A549 (cell line): ENCODE measurements around the gene ANKK1. TPM values are rescaled to one million over a fixed set of nuclear protein-coding genes. Genes with fewer than 3 reads are reported as not detected.

Experiments
- ATAC-seq, 2 experiments: fragments of 200-7000 bp in 1 of 2; fragments of >200 bp in 1 of 2; cut with Nextera tagmentation in 1 of 2; cut with Tn5 transposase in 1 of 2; 3 replicates each; pipeline versions ENCODE4 v1.8.0 to v1.9.1; 2018 to 2020; ENCODE audit warnings: mild to moderate bottlenecking in 1 of 2, moderate library complexity in 1 of 2
- CTCF ChIA-PET: fragments of 300-600 bp; sonication (Branson Sonifier 250); formaldehyde crosslinking; extraction: SDS; loops from one replicate; lab custom pipeline; 2021; ENCODE audit warnings: antibody characterized with exemption, inconsistent platforms; lab: Yijun Ruan, JAX
- POLR2A ChIA-PET: fragments of 350-600 bp; formaldehyde crosslinking; extraction: SDS; loops from one replicate; lab custom pipeline; 2021; ENCODE audit warnings: antibody characterized with exemption, inconsistent platforms; lab: Yijun Ruan, JAX
- DNase-seq, 2 experiments: peaks; one replicate each; pipeline versions ENCODE4 v3.0.0 to v3.0.0-alpha.2; 2011 to 2016; ENCODE audit warnings: low read depth in 1 of 2, low spot score in 1 of 2
- FAIRE-seq: peaks from 2 replicates; lab custom pipeline; 2011; peaks lifted over from hg19 to GRCh38; lab: Jason Lieb, UNC
- H3K27ac ChIP-seq, 2 experiments: fragments of >200 bp; sonication (Bioruptor Twin); formaldehyde crosslinking; 3 replicates each; pipeline ENCODE4 v1.5.1; 2016 to 2017
- H3K4me1 ChIP-seq: fragments of >200 bp; sonication (Bioruptor Twin); formaldehyde crosslinking; 3 replicates; pipeline ENCODE4 v1.6.1; 2016
- H3K4me2 ChIP-seq: fragments of >200 bp; sonication (Bioruptor Twin); formaldehyde crosslinking; 3 replicates; pipeline ENCODE4 v1.6.1; 2016
- H3K4me3 ChIP-seq: fragments of >200 bp; sonication (Bioruptor Twin); formaldehyde crosslinking; 3 replicates; pipeline ENCODE4 v1.5.1; 2016
- H3K9me3 ChIP-seq: fragments of >200 bp; sonication (Bioruptor Twin); formaldehyde crosslinking; 3 replicates; pipeline ENCODE4 v1.6.1; 2016
- BCL3 ChIP-seq: fragments of >200 bp; sonication (Bioruptor Twin); formaldehyde crosslinking; IDR thresholded peaks from 3 replicates; pipeline ENCODE4 v1.6.1; 2016
- CBX2 ChIP-seq: fragments of 200-600 bp; sonication (generic); IDR thresholded peaks from 2 replicates; pipeline ENCODE4 v1.6.1; 2016; ENCODE audit warnings: low read depth, mild to moderate bottlenecking, borderline replicate concordance
- CHD2 ChIP-seq: fragments of 150-350 bp; IDR thresholded peaks from 2 replicates; pipeline ENCODE4 v1.6.1; 2014; ENCODE audit warnings: low read length; ENCODE audit not compliant: partially characterized antibody
- CHD4 ChIP-seq: fragments of 200-600 bp; sonication (generic); IDR thresholded peaks from 2 replicates; pipeline ENCODE4 v1.6.1; 2016; ENCODE audit warnings: antibody characterized with exemption, mild to moderate bottlenecking, borderline replicate concordance
- EHMT2 ChIP-seq: fragments of 200-600 bp; sonication (generic); IDR thresholded peaks from 2 replicates; pipeline ENCODE4 v1.6.1; 2016; ENCODE audit warnings: antibody characterized with exemption, low read depth, mild to moderate bottlenecking, moderate library complexity
- EP300 ChIP-seq, 2 experiments: fragments of >200 bp; sonication (Bioruptor Twin); formaldehyde crosslinking; IDR thresholded peaks; 2 replicates in 1 of 2; 3 replicates in 1 of 2; pipeline ENCODE4 v1.6.1; 2016 to 2017
- FOSB ChIP-seq: fragments of 250-450 bp; sonication (Bioruptor Pico); IDR thresholded peaks from 2 replicates; pipeline ENCODE4 v1.5.0; 2020; ENCODE audit warnings: mild to moderate bottlenecking, moderate library complexity
- FOXS1 ChIP-seq: fragments of 250-450 bp; sonication (Bioruptor Pico); IDR thresholded peaks from 2 replicates; pipeline ENCODE4 v1.5.0; 2020; ENCODE audit warnings: mild to moderate bottlenecking, moderate library complexity
- GATA3 ChIP-seq: IDR thresholded peaks from 2 replicates; pipeline ENCODE4 v1.6.1; 2012; ENCODE audit warnings: borderline replicate concordance
- HDAC2 ChIP-seq: fragments of 200-600 bp; sonication (generic); IDR thresholded peaks from 2 replicates; pipeline ENCODE4 v1.6.1; 2016
- HEYL ChIP-seq: fragments of 250-450 bp; sonication (Bioruptor Pico); IDR thresholded peaks from 2 replicates; pipeline ENCODE4 v1.8.0; 2021; ENCODE audit warnings: mild to moderate bottlenecking, moderate library complexity
- HOXB13 ChIP-seq: fragments of 250-450 bp; sonication (Bioruptor Pico); IDR thresholded peaks from 2 replicates; pipeline ENCODE4 v1.5.0; 2020; ENCODE audit warnings: low read depth, mild to moderate bottlenecking, moderate library complexity
- HOXB5 ChIP-seq: fragments of 250-450 bp; sonication (Bioruptor Pico); IDR thresholded peaks from 2 replicates; pipeline ENCODE4 v1.5.0; 2020; ENCODE audit warnings: mild to moderate bottlenecking, moderate library complexity
- KDM5A ChIP-seq: fragments of 200-600 bp; sonication (generic); IDR thresholded peaks from 2 replicates; pipeline ENCODE4 v1.6.1; 2016; ENCODE audit warnings: antibody characterized with exemption, mild to moderate bottlenecking
- MAZ ChIP-seq: fragments of 150-350 bp; IDR thresholded peaks from 2 replicates; pipeline ENCODE4 v1.6.1; 2014; ENCODE audit warnings: antibody characterized with exemption, low read depth, low read length, borderline replicate concordance
- NPAS2 ChIP-seq: fragments of 250-450 bp; sonication (Bioruptor Pico); IDR thresholded peaks from 2 replicates; pipeline ENCODE4 v1.8.0; 2022; ENCODE audit warnings: mild to moderate bottlenecking, moderate library complexity, borderline replicate concordance
- NR3C1 ChIP-seq: fragments of >200 bp; sonication (Bioruptor Twin); formaldehyde crosslinking; IDR thresholded peaks from 3 replicates; pipeline ENCODE4 v1.6.1; 2017
- PBX3 ChIP-seq: IDR thresholded peaks from 2 replicates; pipeline ENCODE4 v1.6.1; 2012
- POLR2A ChIP-seq: IDR thresholded peaks from 2 replicates; pipeline ENCODE4 v1.6.1; 2012; ENCODE audit warnings: mild to moderate bottlenecking, low read length
- POLR2AphosphoS2 ChIP-seq: conservative IDR thresholded peaks from 2 replicates; pipeline ENCODE4 v1.6.1; 2012; ENCODE audit warnings: low read length, improper control_type of control experiment, inconsistent platforms
- RAD21 ChIP-seq, 2 experiments: fragments of >200 bp in 1 of 2; sonication (Bioruptor Twin) in 1 of 2; formaldehyde crosslinking in 1 of 2; IDR thresholded peaks in 1 of 2; conservative IDR thresholded peaks in 1 of 2; 2 replicates in 1 of 2; 3 replicates in 1 of 2; pipeline ENCODE4 v1.6.1; 2012 to 2018; ENCODE audit warnings: inconsistent platforms in 1 of 2
- RCOR1 ChIP-seq: fragments of 150-350 bp; IDR thresholded peaks from 2 replicates; pipeline ENCODE4 v1.6.1; 2014; ENCODE audit warnings: antibody characterized with exemption, low read length, low read depth
- RNF2 ChIP-seq: fragments of 200-600 bp; sonication (generic); IDR thresholded peaks from 2 replicates; pipeline ENCODE4 v1.6.1; 2016; ENCODE audit warnings: low read depth, mild to moderate bottlenecking, antibody characterized with exemption, moderate library complexity, borderline replicate concordance
- TFCP2L1 ChIP-seq: fragments of 250-450 bp; sonication (Bioruptor Pico); IDR thresholded peaks from 2 replicates; pipeline ENCODE4 v1.5.0; 2021; ENCODE audit warnings: mild to moderate bottlenecking
- ZC3H11A ChIP-seq: fragments of 450-650 bp; IDR thresholded peaks from 2 replicates; pipeline ENCODE4 v1.6.1; 2014; ENCODE audit warnings: antibody characterized with exemption, mild to moderate bottlenecking
- ZFP36 ChIP-seq: fragments of 450-650 bp; IDR thresholded peaks from 2 replicates; pipeline ENCODE4 v1.6.1; 2014; ENCODE audit warnings: borderline replicate concordance; ENCODE audit not compliant: partially characterized antibody
- WGBS: methylation state at CpG from one replicate; pipeline ENCODE4 v1.1.6; 2017; ENCODE audit errors: missing lambda C conversion rate; 5-methylcytosine and 5-hydroxymethylcytosine counted together
- polyA plus RNA-seq, 4 experiments: library from polyadenylated mRNA; depleted of rRNA in 3 of 4; stranded (reverse); fragments of >200 nt; fragmentation: RNase III in 1 of 4; extraction: RNeasy Plus Mini Kit Qiagen cat#74134 plus additional on column Dnase treatment in 1 of 4; gene quantifications; 2 replicates in 3 of 4; 3 replicates in 1 of 4; pipeline ENCODE4 v1.2.3, GENCODE V29; 2011 to 2017
- TF ChIP-seq, protein P1 (sequence below): fragments of 150-350 bp; IDR thresholded peaks from 2 replicates; pipeline ENCODE4 v1.6.1; 2014; ENCODE audit warnings: low read depth, mild to moderate bottlenecking, low read length
- TF ChIP-seq, protein P2 (sequence below): fragments of 250-450 bp; sonication (Bioruptor Pico); IDR thresholded peaks from 2 replicates; pipeline ENCODE4 v1.5.0; 2021; ENCODE audit warnings: mild to moderate bottlenecking, moderate library complexity, borderline replicate concordance

Gene ANKK1
- polyA plus RNA-seq, 2 of the 4 experiments (the other 2 are of a cell fraction): 0.08 TPM; not detected in 1

DNA sequence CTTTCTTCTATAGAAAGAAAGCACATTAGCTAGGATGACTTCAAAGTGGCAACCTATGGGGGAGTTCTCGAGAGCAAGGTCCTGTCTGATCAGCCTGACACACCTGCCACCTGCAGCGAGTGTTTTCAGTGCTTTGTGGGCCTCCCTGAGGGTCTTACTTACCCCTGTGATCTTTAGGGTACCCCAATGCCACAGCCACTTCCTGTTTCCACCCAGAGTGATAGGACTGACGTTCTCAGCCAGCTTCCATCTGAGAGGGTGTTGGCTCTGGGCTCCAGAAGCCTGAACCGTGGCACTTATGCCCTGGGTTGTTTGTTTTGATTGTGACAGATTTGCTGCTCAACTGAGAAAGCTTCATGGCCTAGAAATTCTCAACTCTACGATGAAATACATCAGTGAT, 21.7 kb upstream of the ANKK1 start:
- no peak for TF ChIP-seq FOSB (CRISPR knock-in tag)
- no peak for TF ChIP-seq CBX2
- no peak for TF ChIP-seq HOXB13 (CRISPR knock-in tag)
- TF ChIP-seq ZFP36: no peak
- no peak for TF ChIP-seq CHD4
- TF ChIP-seq FOXS1 (CRISPR knock-in tag): no peak
- TF ChIP-seq BCL3: no peak
- TF ChIP-seq HEYL (CRISPR knock-in tag): no peak
- TF ChIP-seq ZC3H11A: no peak
- TF ChIP-seq HOXB5 (CRISPR knock-in tag): no peak
- TF ChIP-seq, protein P1, sequence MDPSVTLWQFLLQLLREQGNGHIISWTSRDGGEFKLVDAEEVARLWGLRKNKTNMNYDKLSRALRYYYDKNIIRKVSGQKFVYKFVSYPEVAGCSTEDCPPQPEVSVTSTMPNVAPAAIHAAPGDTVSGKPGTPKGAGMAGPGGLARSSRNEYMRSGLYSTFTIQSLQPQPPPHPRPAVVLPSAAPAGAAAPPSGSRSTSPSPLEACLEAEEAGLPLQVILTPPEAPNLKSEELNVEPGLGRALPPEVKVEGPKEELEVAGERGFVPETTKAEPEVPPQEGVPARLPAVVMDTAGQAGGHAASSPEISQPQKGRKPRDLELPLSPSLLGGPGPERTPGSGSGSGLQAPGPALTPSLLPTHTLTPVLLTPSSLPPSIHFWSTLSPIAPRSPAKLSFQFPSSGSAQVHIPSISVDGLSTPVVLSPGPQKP: no peak
- no peak for TF ChIP-seq RCOR1
- DNase-seq (no peak), ATAC-seq (no peak), FAIRE-seq (no peak)
- Histone ChIP-seq H3K4me1 (no peaks in the 10 kb centered on the region), H3K4me2 (no peak overlapping the region), H3K4me3 (no peak overlapping the region), H3K27ac (no peak overlapping the region), H3K9me3 (no peaks in the 10 kb centered on the region)
- WGBS: 100% methylated on average over 2 of the region's 5 CpGs
- ChIA-PET CTCF (no interaction called here), POLR2A (no interaction called here)

DNA sequence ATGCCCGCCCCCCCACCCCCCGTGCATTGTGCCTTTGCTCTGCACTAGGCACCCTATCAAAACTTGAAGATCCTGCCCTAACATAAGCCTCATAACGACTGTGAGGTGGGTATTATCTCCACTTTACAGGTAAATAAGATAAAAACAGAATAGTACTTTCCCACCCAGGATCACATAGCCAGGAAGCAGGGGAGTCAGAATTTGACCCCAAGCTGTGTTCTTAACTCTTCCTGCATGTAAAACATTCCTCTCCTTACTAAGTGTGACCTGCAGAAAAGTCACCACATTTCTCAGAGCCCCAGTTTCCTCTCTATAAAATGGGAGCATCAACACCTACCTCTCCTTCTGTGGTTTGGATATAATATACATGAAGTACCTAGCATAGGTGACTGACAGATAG, 18.2 kb upstream of the ANKK1 start:
- no peak overlapping the region for H3K4me3 ChIP-seq
- no peak for FAIRE-seq
- 25% methylated on average over 1 of the region's 3 CpGs for WGBS
- CTCF ChIA-PET: no interaction called here
- no peak for TF ChIP-seq MAZ
- TF ChIP-seq RNF2: no peak
- TF ChIP-seq FOXS1 (CRISPR knock-in tag): no peak
- TF ChIP-seq EHMT2: no peak
- TF ChIP-seq NR3C1: no peak
- TF ChIP-seq CHD4: no peak
- TF ChIP-seq KDM5A: no peak
- TF ChIP-seq CHD2: no peak
- no peak for TF ChIP-seq HDAC2
- no peak for TF ChIP-seq RAD21 (conservative IDR thresholded peaks at IDR 0.05 in 1 of 2, IDR thresholded peaks at IDR 0.05 in 1 of 2)
- no peak for TF ChIP-seq PBX3
- TF ChIP-seq GATA3: no peak
- TF ChIP-seq TFCP2L1 (CRISPR knock-in tag): no peak
- no peak for TF ChIP-seq EP300 (IDR thresholded peaks at IDR 0.05)
- no peak for TF ChIP-seq ZC3H11A
- TF ChIP-seq, protein P2, sequence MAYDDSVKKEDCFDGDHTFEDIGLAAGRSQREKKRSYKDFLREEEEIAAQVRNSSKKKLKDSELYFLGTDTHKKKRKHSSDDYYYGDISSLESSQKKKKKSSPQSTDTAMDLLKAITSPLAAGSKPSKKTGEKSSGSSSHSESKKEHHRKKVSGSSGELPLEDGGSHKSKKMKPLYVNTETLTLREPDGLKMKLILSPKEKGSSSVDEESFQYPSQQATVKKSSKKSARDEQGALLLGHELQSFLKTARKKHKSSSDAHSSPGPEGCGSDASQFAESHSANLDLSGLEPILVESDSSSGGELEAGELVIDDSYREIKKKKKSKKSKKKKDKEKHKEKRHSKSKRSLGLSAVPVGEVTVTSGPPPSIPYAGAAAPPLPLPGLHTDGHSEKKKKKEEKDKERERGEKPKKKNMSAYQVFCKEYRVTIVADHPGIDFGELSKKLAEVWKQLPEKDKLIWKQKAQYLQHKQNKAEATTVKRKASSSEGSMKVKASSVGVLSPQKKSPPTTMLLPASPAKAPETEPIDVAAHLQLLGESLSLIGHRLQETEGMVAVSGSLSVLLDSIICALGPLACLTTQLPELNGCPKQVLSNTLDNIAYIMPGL (CRISPR knock-in tag): no peak
- TF ChIP-seq POLR2AphosphoS2: no peak
- TF ChIP-seq NPAS2 (CRISPR knock-in tag): no peak
- TF ChIP-seq POLR2A: no peak
- TF ChIP-seq, all 56 proteins: peak for 0
- H3K9me3 ChIP-seq: no peaks in the 10 kb centered on the region
- no peak for DNase-seq
- H3K27ac ChIP-seq: no peak overlapping the region
- no peaks in the 10 kb centered on the region for H3K4me1 ChIP-seq
- POLR2A ChIA-PET: no interaction called here
- H3K4me2 ChIP-seq: no peak overlapping the region
- ATAC-seq: no peak
